HFF-Myc (cell line): ENCODE data around the gene EFNA2.

Experiments
- DNase-seq: peaks from one replicate; pipeline ENCODE4 v3.0.0-alpha.2; 2011; ENCODE audit warnings: low read depth; ENCODE audit errors: extremely low read depth
- H3K4me3 ChIP-seq: replicated peaks from 2 replicates; pipeline ENCODE4 v1.5.1; 2011; ENCODE audit warnings: low read depth, mild to moderate bottlenecking, control low read depth, low read length
- CTCF ChIP-seq: IDR thresholded peaks from 2 replicates; pipeline ENCODE4 v1.5.1; 2012; ENCODE audit warnings: mild to moderate bottlenecking, low read depth, low read length, control low read depth; ENCODE audit errors: missing control alignments

Gene EFNA2

GRCh38 chr19:1249990-1250436 is 35.7 kb upstream of the EFNA2 start:
- TF ChIP-seq CTCF: no peak
- peak overlapping the region; percentile 77 for H3K4me3 ChIP-seq

GRCh38 chr19:1250437-1251260 is 35.0 kb upstream of the EFNA2 start:
- peak overlapping the region; percentile 77 for H3K4me3 ChIP-seq
- no peak for DNase-seq
- no peak for TF ChIP-seq CTCF

More at GRCh38 chr19:1249990-1250436, 35.7 kb upstream of the EFNA2 start:
- no peak for DNase-seq

- TF ChIP-seq CTCF: no peak
- peak overlapping the region; percentile 77 for H3K4me3 ChIP-seq
- no peak for DNase-seq
These were observed 34.1 kb upstream of the EFNA2 start for GRCh38 chr19:1251330-1252220.

GRCh38 chr19:1252221-1252820 is 33.4 kb upstream of the EFNA2 start:
- TF ChIP-seq CTCF: no peak
- no peak for DNase-seq
- peak overlapping the region; percentile 77 for H3K4me3 ChIP-seq

- peak overlapping the region; percentile 77 for H3K4me3 ChIP-seq
- TF ChIP-seq CTCF: no peak
- no peak for DNase-seq
These were observed 32.7 kb upstream of the EFNA2 start for GRCh38 chr19:1252821-1253513.

GRCh38 chr19:1253514-1254080 is 32.1 kb upstream of the EFNA2 start:
- peak overlapping the region; percentile 77 for H3K4me3 ChIP-seq
- no peak for TF ChIP-seq CTCF
- no peak for DNase-seq
